ENCODE data around the gene SLC31A1.
A peak's percentile ranks its signal among the peaks of the same experiment; 100 is the strongest.
"Not testable (repeated sequence)": the region's sequence is repeated elsewhere in the genome, so short reads cannot be mapped to it uniquely, and the experiment has no call there.

Gene SLC31A1

GRCh38 chr9:113261917-113262671 is 40.8 kb downstream of the SLC31A1 start:
- no peak for DNase-seq (ENCODE audit: low spot score)

DNA sequence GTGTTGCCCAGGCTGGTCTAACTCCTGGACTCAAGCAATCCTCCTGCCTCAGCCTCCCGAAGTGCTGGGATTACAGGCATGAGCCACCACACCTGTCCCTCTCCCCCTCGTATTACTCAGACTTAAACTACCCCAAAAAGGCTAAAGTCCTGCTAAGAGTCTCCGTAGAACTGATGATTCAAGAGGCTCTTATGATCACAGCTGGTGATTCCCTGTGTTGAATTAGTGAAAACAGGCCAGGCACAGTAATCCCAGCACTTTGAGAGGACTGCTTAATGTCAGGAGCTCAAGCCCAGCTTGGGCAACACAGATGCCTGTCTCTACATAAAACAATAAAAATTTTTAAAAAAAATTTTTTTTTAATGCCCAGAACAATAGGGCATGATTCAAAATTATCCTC is 44.8 kb downstream of the SLC31A1 start:
- DNase-seq (ENCODE audit: low spot score), result no peak

- DNase-seq (ENCODE audit: low spot score), result no peak
Observed at GRCh38 chr9:113267911-113268566, 46.7 kb downstream of the SLC31A1 start.

DNA sequence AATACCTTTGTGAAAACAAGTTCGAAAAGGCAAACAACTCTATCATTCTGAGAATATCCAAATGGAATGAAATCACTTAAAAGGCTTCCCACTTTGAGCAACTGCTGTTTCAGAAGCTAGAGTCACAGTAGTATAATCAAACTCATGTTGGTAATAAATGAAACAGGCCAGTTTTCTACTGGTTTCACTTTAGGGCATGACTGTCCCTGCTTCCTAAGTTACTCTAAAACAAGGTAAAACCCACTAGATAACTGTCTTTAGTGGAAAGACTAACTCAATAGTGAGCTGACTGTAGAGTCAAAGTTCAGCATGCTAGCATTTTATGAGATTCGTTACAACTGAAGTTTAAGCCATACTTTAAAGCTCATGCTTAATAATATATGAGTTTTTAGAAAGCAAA is 48.0 kb downstream of the SLC31A1 start:
- DNase-seq (ENCODE audit: low spot score), result no peak

- DNase-seq (ENCODE audit: low spot score), result no peak
Observed at GRCh38 chr9:113269871-113270270, 48.5 kb downstream of the SLC31A1 start.

DNA sequence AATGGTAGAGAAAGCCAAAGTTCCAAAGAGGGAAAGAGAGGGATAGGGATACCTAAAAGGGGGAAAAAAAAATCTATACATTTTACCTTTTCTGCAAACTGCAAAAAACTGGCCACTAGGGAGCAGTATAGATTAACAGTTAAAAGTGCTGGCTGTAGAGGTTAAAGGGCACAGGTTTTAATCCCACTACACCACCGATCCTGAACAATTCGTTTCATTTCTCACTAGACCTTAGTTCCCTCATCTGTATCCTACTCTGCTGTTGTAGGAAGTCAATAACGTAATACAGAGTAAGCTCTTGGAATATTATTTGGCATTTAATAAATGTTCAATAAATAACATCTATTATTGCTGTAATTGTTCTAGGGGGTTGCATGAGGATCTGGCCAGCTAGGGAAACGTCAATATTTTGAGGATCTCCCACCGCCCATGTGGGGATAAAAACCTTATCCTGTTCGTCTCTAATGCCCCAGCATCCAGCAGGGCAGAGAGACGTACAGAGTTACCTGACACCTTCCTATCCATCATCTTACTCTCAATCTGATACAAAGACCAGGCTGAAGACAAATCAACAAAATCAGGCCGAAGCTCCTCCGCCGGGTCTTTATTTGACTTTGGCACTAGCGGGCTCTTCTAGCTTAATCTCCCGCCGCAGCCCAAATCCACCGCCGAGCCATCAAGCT is 53.3 kb downstream of the SLC31A1 start:
- DNase-seq (ENCODE audit: low spot score), result peak; percentile 73

DNA sequence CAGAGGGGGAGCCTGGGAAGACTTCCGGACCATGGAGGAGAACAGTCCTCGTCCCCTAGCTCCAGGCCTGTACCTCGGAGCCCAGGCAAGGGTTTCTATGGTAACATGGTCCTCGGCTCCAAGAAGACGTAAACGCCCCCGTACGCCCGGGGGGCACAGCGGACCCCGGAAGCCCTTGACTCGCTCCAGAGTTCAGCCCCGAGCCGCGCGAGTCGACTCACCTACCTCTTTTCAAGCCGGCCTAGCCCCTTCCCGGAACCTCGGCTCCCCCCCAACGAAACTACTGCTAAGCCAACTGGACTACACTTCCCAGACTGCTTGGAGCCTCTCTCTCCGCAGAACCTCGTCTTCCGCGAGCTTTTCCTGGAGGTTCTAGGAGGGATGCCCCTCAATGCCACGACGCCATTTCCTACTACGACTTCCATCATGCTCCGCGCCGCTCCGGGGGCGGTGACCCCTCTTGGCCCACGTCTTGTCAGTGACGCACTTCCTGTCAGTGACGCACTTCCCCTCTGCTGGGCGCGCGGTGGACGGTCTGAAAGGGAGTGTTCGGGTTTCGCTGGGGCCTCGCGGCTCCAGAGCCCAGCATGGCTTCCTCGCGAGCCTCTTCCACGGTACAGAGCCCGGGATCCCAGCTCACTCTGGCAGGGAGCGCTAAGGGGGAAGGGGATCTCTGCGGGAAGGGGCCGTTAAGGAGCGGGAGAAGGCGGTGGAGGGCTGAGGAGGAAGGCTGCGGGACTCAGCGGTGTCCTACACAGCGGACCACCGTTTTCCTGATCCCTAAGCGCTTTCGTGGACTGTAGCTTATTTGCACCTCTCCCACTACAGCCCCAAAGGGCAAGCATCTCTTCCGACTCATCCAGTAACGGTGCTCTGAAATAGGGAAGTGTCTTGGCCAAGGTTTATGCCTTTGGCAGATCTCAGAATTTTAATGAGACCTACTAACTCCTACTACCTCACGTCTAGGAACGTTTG is 54.1 kb downstream of the SLC31A1 start, which contains the start of the genes CDC26 and PRPF4:
CDC26 (minus strand) TSS at position 416 of the 975 bp plus-strand sequence. CDS start 3,065 bp downstream, outside the sequence.
PRPF4 (plus strand) TSS at position 502 of the 975 bp plus-strand sequence; CDS start at position 588, 86 bp downstream.
- DNase-seq (ENCODE audit: low spot score), result peak; percentile 99

- DNase-seq (ENCODE audit: low spot score), result no peak
Observed at GRCh38 chr9:113278840-113279239, 57.5 kb downstream of the SLC31A1 start.

- DNase-seq (ENCODE audit: low spot score), result no peak
Observed at GRCh38 chr9:113281356-113281755, 60.0 kb downstream of the SLC31A1 start.

GRCh38 chr9:113289091-113289490 is 67.7 kb downstream of the SLC31A1 start:
- DNase-seq (ENCODE audit: low spot score), result no peak

GRCh38 chr9:113290052-113290607 is 68.8 kb downstream of the SLC31A1 start:
- no peak for DNase-seq (ENCODE audit: low spot score)

DNA sequence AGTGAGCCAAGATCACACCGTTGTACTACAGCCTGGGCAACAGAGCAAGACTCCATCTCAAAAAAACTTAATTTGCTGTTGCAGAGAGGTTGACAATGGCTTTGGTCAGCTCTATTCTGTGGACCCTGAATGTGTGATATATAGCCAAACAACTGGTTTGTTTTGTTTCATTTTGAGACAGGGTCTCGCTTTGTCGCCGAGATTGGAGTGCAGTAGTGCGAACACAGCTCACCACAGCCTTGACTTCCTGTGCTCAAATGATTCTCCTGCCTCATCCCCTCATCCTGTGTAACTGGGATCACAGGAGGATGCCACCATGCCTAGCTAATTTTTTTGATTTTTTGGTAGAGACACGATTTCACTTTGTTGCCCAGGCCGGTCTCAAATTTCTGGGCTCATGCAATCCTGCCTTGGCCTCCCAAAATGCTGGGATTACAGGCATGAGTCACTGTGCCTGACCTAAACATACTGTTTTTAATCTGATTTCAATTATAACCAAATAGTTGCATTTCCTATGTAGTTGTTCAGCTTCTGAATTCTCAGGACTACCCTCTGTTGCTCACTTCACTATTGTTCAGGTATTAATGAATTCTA is 72.0 kb downstream of the SLC31A1 start:
- DNase-seq (ENCODE audit: low spot score), result no peak

DNA sequence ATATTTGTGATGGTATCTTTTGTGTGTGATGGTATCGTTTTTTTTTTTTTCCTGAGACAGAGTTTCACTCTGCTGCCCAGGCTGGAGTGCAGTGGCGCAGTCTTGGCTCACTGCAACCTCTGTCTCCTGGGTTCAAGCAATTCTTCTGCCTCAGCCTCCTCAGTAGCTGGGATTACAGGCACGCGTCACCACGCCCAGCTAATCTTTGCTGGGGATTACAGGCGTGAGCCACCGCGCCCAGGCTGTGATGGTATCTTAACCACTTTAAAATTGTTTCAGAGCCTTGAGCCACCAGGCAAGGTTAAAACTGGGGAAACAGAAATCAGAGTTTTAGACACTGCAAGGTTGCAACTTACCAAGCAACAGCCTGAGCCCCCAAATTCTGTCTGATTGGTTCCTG is 74.9 kb downstream of the SLC31A1 start:
- DNase-seq (ENCODE audit: low spot score), result not testable (repeated sequence)

- no peak for DNase-seq (ENCODE audit: low spot score)
Observed at GRCh38 chr9:113296796-113297558, 75.6 kb downstream of the SLC31A1 start.

GRCh38 chr9:113298311-113298710 is 77.0 kb downstream of the SLC31A1 start:
- DNase-seq (ENCODE audit: low spot score), result no peak

GRCh38 chr9:113298924-113299770 is 77.8 kb downstream of the SLC31A1 start:
- no peak for DNase-seq (ENCODE audit: low spot score)

DNA sequence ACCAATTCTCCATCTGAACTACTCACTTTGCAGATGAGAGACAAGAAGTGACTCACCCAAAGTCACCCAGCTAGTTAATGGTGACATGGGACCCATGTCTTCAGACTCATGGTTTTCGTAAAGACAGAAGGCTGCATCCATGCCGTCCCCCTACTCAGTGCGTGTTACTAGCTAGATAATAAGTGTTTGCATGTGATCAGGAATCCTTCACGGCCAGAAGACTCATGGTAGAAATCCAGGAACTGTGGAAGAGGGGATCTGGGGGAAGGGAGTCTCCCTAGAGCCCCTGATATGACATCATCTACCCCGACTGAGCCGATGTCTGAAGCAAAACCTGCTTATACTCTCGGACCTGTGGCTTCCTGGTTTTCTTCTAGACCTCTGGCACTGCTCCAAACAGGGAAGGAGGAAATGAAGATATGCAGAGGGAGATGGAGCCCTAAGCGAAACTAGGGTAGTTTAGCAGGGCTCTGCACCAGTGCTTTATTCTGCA is 78.5 kb downstream of the SLC31A1 start:
- DNase-seq (ENCODE audit: low spot score), result no peak

GRCh38 chr9:113301548-113301947 is 80.2 kb downstream of the SLC31A1 start:
- DNase-seq (ENCODE audit: low spot score), result no peak

Measured in SK-N-DZ (cell line).